ENCODE measurements around the gene ARSA. TPM values are rescaled to one million over a fixed set of nuclear protein-coding genes. Genes with fewer than 3 reads are reported as not detected.

The ARSA gene
- total RNA-seq, 2 donors from 2014 or later: 27.0 to 32.5 TPM

Other genes with a start within 250 kb of the ARSA start
- 10 to 100 TPM; 44.9 to 54.4 TPM for gene SBF1, start 153.1 kb downstream of the ARSA start, total RNA-seq
- gene ADM2, start 146.6 kb downstream of the ARSA start, total RNA-seq: under 1 TPM; 0.15 to 0.52 TPM
- not detected for gene MIOX, start 141.3 kb downstream of the ARSA start, total RNA-seq
- gene LMF2, start 120.5 kb downstream of the ARSA start, total RNA-seq: 10 to 100 TPM; 35.4 to 37.6 TPM
- 10 to 100 TPM; 29.8 to 32.7 TPM for gene NCAPH2, start 119.9 kb downstream of the ARSA start, total RNA-seq
- 1 to 10 TPM in 1 of 2 donors, not detected in 1; 1.3 TPM for gene SCO2, start 102.6 kb downstream of the ARSA start, total RNA-seq
- gene TYMP, start 98.1 kb downstream of the ARSA start, total RNA-seq: 10 to 100 TPM; 27.9 to 67.1 TPM
- gene KLHDC7B, start 82.3 kb downstream of the ARSA start, total RNA-seq: under 1 TPM in 1 of 2 donors, not detected in 1; 0.15 TPM
- not detected for gene SYCE3, start 65.2 kb downstream of the ARSA start, total RNA-seq
- gene CPT1B, start 49.7 kb downstream of the ARSA start, total RNA-seq: 100 to 1,000 TPM; 201 to 269 TPM
- gene CHKB, start 45.3 kb downstream of the ARSA start, total RNA-seq: 10 to 100 TPM; 31.6 to 35.3 TPM
- 1 to 10 TPM in 1 of 2 donors, under 1 TPM in 1; 0.42 to 1.1 TPM for gene MAPK8IP2, start 27.4 kb downstream of the ARSA start, total RNA-seq
- gene SHANK3, start 44.7 kb upstream of the ARSA start, total RNA-seq: 10 to 100 TPM; 19.5 to 34.1 TPM
- gene ACR, start 110.1 kb upstream of the ARSA start, total RNA-seq: 1 to 10 TPM in 1 of 2 donors, not detected in 1; 1.5 TPM
- gene RABL2B, start 155.5 kb upstream of the ARSA start, total RNA-seq: 10 to 100 TPM; 10.2 to 11.0 TPM